Activated T-cell treated with anti-CD3 and anti-CD28 coated beads, Interleukin-2, amount 50 U/mL, for 48 hours (primary cell): ENCODE data around the gene ADGRD1.

Experiments
- DNase-seq, 2 experiments: peaks; one replicate each; pipeline ENCODE4 v3.0.0-alpha.2; 2020

The ADGRD1 gene

DNA sequence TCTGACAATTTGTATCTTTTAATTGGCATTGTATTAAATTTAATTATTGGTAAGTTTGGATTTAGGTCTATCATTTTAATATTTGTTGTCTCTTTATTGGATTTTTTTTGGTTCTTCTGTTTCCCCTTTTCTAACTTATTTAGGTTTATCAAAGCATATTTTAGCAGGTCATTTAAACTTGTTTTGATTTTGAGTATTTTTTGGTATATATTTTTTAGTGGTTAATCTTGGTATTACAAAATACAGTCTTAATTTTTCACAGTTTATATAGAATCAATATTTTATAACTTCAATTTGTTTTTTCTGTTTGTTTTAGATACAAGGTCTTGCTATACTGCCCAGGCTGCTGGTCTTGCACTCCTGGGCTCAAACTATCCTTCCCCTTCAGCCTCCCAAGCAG lies 15.5 kb upstream of the ADGRD1 start:
- no peak for DNase-seq

DNA sequence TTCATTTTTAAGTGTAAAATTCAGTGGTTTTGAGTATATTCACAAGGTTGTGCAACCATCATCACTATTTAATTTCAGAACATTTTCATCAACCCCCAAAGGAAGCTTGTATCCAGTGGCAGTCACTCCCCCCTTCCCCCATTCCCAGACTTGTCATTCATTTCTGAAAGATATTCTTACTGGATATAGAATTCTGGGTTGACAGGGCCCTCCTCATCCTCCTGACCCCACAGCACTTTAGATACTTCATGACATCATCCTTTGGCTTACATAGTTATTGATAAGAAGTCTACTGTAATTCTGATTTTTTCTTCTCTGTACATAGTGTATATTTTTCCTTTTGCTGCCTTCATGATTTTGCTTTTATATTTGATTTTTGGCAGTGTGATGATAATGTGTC lies 8.8 kb upstream of the ADGRD1 start:
- no peak for DNase-seq

DNA sequence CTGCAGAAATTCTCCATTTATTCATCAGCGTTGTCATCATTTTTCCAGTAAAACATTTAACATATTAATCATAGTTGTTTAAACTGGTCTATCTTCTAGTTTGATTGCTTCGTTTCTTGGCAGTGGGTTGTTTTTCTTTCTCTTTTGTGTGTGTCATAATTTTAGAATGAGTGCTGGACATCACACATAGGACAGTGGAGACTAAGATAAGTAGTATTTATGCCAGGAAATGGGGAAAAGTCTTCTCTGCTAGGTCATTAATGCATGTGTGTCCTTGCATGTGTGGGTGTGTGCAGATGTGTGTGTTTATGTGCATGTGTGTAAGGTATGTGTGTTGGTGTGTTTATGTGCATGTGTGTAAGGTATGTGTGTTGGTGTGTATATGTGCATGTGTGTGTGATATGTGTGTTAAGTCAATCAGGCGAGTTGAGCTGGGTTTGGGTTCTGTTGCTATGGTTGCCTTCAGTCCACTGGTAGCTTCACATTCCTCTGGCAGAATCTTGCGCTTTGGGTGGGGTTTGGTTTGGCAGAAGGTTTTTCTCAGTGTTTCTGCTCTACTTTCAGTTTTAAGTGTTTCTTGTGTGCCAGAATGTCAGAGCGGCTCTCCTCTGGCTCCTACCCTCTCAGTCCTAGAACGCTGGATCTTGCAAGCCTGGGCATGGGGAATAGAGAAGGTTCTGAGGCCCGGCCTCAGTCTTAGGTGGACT lies 7.8 kb upstream of the ADGRD1 start:
- no peak for DNase-seq

DNA sequence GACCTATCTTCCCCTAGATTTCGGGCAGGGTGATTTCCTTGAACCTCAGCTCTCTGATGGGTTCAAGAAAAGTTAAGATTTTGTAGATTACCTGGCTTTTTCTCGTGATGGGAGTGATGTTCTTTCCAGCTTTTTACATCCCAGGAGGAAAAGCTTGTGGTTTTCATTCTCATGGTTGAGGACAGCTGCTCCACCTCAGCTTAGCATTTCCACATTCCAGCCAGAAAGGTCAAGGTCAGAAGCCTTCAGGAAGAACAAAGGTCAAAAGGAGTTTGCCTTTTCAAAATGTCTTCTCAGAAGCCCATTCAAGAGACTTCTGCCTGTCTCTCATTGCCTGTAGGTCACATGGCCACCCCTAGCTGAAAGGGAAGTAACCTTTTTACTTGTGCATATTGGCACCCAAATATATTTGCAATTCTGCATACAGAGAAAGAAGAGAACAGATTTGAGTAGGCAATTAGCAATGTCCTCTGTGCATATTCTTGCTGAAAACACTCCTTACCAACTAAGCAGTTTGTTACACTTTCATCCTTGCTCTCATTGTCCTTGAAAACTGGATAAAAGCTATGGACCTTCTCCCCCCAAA lies 6.6 kb upstream of the ADGRD1 start:
- no peak for DNase-seq

DNA sequence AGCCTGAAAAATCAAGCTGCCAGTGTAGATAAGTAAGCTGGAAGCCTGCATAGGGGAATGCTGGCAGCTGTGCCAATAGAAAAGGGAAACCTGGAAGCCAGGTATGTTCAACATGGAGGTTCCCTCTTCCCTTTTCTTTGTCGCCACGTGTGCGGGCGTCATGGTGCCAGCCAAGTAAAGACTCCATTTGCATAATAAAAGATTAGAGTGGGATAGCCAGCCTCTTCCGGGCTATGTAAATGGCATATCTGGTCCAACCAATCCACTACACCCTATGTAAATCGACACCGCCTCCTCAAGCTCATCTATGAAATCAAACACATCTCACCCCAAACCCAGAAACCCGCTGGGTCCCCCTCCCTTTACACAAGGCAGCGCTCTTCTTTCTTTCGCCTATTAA lies 5.6 kb upstream of the ADGRD1 start:
- DNase-seq, result no peak

DNA sequence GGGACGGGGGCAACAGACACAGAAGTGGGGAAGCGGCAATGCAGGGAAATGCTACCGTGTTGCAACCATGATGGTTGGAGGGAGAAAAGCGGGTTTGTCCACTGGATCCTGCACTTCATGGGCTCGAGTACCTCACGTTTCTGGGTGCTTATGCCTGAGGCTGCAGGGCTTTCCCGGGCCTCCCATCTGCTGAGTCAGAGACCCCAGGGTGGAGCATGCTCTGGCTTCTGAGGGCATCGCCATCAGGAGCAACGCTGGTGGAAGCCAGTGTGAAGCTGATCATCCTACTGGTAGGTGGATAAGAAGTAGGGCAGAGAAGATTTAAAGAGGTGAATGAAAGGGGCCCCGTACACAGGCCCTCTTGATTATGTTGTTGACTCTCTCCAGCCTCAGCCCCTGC lies 5.0 kb upstream of the ADGRD1 start:
- DNase-seq, result no peak

DNA sequence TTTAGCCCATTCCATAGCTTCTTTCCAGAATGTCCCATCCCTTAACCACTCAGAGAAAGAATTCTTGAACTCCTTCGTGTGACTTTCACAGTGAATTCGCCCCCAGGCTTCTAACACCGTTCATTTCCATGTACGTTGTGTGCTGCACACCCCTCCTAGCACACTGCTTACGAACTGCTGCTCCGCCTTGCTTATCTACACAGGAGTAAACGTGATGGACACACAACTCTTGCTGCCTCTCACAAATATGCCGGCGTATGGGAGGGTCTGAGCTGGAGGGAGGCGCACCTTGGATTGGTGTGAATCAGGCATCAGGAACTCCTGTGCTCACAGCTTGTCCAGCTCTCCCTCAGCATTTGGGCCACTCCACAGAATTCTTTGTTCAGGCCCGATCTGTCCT lies 3.9 kb upstream of the ADGRD1 start:
- DNase-seq, result no peak

DNA sequence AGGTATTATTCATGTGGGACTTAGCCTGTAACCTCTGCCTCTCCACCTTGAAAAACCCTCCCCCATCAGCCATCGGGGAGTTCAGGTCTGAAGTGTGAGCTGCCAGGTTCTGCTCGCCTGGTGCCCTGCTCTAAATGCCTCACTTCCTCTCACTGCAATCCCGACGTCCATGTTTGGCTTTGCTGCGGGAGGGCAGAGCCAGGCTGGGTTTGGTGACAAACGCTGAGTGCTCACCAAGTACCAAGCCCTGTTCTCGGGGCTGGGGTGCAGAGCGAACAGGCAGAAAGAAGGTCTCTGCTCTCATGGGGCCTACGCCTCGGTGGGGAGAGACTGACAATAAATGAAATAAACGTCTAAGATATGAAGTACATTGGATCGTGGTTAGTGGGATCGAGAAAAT lies 2.1 kb upstream of the ADGRD1 start:
- no peak for DNase-seq

DNA sequence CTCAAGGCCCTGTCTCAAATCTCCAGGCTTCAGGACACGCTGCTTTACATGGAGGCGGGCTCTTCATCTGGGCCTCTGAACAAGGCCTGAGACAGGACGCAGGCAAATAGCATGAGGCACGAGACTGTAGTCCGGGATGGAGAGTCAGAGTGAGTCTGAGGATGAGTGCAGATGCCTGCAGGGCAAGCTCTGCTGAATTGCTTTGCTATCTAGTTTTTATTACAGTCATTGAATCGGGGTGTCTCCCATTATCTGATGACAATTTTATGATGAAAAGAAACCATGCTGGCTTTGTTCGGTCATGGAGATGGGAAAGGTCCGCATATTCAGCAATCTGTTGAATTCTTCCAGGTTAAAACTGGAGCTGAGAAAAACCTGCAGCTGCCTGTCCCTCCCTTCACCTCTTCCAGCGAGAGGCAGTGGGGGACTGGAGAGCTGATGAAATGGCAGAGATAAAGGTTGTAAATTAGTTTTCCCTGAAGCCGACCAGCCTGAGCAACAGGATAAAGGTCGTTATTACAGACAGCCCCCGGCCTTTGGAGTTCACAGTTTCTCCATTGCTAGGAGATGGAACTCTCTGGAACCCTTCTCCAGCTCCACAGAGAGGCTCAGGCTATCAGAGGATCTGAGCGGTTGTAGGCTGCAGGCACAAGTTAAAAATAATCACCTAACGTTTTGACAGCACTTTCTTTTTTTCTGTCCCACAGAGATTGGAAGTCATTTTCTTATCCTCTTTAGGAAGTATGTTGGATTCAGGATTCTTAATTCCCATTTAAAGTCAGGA lies 1.3 kb upstream of the ADGRD1 start:
- DNase-seq, result no peak

DNA sequence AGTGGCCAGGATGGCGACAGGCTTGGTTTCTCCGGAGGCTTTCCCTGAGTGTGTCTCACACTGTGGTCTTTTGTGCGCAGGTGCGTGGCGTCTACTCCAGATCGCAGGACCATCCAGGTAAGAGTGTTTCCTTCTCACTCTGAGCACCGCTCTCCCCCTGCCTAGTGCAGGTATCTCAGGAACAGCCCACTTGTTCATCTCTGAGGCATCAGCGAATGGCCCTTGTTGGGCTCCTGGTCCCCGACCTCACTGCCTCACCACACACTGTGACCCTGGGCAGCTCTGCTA lies 781 bp downstream of the ADGRD1 start:
- DNase-seq, result no peak

DNA sequence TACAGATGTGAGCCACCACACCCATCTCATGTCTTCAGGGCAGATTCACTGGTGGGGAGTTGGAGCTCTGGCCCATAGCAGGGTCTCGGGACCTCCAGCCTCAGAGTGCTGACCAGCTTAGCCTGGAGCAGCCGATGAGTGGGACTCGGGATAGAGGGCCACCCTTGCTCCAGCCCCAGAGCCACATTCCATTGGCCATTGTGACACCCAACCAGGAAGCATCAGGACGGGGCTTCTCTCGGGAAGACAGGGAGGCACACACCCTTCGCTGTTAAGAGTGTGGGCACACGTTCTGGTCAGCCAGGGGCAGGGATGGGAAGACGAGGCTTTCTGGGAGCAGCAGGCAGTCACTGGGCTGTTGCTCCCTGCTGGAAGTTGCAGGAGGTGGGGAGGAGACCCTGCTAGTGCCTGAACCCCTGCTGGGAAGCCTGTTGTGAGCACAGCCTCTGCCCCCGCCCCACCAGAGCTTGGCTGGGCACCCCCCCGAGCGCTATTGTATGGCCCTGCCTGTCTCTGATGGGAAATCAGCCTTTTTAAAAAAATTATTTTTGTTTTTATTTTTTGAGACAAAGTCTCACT lies 1.6 kb downstream of the ADGRD1 start:
- DNase-seq, result no peak

DNA sequence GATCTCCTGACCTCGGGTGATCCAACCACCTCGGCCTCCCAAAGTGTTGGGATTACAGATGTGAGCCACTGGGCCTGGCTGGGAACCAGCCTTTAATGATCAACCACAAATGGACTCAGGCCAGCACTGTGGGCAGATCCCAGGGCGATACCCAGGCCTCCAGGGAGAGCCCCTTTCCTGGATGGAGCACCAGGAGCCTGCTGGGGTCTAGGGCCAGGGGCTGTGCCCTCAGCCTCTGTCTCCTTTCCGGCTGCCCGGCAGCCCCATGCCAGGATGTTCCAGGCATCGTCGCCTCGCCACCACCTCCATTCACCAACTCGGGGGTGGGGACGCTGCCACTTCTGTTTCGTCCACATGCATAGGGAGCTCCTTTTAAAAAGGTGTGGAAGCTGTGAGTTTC lies 2.3 kb downstream of the ADGRD1 start:
- DNase-seq, result no peak

DNA sequence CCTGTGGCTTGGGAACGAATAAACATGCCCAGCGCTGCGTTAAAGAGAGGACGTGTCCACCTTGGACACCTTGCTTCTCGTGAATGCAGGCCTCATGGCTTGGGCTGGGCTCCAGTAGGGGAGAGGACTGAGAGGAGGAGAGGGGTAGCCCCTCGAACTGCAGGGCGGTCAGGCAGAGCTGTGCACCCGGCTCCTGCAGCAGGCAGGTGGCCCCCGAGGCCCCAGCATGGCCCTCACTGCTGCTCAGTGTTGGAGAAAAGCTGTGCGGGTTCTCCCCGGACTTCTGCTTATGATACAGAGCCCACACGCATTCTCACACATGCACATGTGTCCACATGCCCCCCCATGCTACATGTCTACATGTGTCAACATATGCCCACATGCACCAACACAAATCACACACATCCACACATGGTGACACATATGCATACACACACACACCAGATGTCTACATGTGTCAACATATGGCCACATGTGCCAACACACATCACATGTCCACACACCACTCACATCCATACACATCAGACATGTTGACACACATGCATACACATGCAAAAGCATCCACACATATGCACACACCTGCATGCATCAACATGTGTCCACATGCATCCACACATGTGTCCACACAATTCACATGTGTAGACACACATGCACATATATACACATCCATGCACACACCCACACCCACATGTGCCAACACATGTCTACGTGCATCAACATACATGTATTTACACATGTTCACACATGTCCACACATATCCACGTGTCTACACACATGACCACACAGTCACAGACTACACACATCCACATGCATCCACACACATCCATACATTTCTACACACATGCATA lies 3.0 kb downstream of the ADGRD1 start:
- no peak for DNase-seq

DNA sequence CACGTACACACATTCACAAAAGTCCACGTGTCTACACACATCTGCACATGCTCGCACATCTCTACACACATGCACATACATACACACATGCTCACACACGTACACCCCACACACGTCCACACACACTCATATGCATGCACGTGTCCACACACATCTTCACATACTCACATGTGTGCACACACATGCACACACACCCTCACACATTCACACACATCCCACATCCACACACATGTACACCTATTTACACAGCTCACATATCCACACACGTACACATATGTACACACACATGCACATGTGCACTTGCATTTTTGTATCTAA lies 3.6 kb downstream of the ADGRD1 start:
- DNase-seq, result no peak

DNA sequence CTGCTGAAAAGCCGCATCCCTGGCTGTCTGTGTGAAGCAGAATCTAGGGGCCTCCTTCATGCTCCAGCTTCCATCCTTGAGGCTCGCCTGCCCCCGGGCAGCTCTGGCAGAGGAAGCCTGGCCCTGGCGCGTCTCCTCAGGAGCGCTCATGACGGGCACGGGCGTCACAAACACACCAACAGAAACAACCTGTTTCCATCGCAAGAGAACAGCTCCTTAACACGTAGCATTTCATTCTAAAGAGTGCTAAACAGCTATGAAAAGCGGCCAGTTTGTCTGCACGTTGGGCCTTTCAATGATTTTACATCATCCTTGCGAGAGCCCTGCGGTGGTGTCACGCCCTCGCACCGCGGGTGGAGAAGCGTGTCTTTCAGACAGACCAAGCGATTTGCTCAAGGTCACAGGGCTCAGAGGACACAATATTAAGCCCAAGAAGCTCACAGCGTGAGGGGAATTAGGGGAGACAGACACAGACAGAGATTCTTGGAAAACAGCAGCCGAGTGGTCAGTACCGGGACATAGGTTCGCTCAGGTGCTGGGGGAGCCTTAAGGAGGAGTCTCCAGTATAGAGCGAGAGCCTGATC lies 4.9 kb downstream of the ADGRD1 start:
- DNase-seq, result no peak

DNA sequence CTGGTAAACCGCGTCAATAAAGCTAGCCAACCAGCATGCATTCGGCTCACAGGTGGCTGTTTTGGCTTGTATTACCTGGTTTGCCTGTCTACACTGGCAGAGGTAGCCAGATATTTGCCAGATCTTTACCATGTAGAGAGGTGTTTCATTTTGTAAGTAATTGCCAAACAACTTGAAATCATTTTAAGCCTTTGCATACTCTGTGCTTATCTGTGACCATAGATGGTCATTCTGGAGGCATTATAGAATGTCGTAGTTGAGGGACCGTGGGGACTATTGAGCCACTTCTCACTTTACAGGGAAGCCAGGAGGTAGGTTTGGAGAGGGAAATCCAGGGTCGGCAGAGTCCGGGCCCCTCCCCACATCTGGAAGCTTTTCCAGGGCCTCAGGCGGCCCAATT lies 5.9 kb downstream of the ADGRD1 start:
- DNase-seq, result no peak

DNA sequence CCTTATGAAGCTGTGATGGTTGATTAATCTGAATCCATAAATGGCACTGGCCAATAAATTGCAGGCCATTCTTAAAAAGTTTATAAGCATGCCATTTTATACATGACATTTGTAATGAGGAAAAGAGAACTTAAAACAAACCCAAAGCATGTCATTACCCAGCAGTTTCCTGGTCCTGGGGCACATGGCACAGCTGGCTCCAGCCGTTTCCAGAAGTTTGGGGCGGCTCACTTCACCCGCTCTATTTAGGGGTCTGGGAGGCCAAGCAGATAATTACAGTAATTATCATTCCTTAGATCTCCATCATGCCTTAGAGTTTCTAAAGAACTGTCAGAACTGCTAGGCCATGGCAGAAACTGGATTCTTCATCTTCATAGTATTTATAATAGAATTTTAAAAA lies 6.4 kb downstream of the ADGRD1 start:
- no peak for DNase-seq

DNA sequence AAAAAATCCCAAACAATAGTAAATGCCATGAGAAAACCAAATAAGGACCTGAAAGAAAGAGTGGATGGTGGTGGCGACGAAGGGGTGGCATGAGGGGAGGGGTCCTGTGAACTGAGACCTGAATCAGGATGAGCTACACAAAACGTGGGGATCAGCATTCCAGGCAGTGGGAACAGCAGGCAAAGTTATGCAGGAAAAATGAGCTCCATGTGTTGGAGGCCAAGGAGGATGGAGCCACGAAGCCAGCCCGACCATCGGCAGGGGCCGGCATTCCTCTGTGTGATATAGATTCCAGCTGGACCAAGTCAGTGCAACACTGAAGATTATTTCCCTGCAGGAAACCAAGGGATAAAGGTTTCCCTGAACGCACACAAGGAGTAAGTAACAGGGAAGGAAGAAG lies 7.1 kb downstream of the ADGRD1 start:
- no peak for DNase-seq

DNA sequence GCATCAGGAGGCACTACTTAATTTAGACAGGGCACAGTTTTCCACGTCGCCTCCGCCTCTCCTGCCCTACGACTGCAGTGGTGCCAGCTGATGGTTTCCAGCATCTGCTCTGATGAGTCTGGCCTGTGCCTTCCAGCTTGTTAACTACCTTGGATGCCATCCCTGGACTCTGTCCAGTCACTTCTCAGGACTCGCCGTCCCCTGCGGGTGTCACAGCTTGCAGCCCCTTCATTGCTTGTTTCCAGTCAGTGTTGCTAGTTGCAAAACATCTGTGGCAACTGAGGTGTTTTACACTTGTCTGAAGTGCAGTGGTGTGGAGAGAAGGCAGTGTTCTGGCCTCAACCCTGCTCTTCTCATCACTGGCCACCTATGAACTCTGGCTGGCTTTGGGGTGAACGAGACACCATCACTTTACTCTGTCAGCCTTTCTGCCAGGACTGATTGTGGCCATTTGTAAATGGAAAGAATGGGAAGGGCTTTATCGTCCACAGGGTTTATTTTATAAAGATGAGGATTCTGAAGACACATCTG lies 8.3 kb downstream of the ADGRD1 start:
- DNase-seq, result no peak

DNA sequence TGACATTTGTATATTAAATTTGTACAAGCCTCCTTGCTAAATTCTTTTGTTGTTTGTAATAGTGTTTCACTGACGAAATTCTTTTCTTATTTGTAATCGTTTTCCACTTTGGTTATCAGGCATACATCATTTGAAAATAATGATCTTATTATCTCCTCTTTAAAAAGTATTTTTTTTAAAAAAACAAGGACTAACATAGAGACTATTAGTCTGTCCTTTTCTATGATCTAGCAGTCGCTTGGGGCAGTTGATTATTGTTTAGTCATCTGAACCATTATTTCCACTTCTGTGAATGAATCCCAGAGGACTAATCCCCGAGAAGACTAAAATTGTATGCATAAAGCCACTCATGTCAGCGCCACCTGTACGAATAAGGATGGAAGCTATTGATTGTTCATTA lies 11.5 kb downstream of the ADGRD1 start:
- DNase-seq, result no peak

DNA sequence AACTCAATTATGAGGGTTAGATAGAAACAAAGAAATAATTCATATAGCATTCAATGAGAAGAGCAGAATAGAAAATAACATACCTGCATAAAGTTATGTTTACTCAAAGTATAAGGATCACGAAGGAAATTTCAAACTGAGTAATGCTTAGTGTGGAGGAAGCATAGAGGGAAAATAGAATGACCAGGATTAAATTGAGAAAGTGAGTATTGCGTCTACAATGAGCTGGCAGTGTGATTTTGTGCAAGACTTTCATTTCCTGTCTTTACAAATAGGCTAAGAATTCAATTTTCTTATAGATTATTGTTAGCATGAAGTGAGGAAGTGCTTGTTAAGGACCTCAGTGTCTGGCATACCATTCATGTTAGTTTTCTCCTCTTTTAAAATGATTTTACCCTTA lies 12.0 kb downstream of the ADGRD1 start:
- no peak for DNase-seq

DNA sequence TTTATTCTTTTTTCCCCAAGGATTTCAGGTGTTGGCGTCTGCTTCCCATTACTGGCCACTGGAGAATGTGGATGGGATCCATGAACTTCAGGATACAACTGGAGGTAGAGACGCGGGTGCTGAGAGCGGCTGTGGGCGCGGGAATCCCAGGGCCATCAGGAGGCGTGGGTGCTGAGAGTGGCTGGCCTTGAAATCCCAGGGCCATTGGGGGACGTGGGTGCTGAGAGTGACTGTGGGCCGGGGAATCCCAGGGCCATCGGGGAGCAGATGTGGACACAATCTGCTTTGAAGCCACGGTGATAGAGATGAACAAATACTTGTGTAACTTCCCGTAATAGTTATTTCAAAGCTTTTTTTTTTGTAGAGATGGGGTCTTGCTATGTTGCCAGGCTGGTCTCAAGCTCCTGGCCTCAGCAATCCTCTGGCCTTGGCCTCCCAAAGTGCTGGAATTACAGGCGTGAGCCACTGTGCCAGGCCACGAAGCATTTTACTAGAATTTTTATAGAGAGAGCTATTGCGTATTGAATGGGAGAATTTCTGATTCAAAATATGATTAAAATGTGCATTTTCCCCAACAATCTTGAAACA lies 12.8 kb downstream of the ADGRD1 start:
- DNase-seq, result no peak
